Endometrial microvascular endothelial cells (primary cell): Measurements from ENCODE around the gene TMPRSS11E. TPM values are rescaled to one million over a fixed set of nuclear protein-coding genes. Genes with fewer than 3 reads are reported as not detected.
"Not testable (repeated sequence)": the region's sequence is repeated elsewhere in the genome, so short reads cannot be mapped to it uniquely, and the experiment has no call there.

Source experiments
- in situ Hi-C: cut with HindIII; loops from 2 replicates; pipeline ENCODE4 v1.10.0; 2017; ENCODE audit warnings: low sequenced_read_pairs, low pct_unique_long_range_greater_than_20kb; ENCODE audit errors: inconsistent ontology term
- total RNA-seq: library from RNA; depleted of rRNA; stranded (reverse); fragments of >200 nt; gene quantifications from one replicate; pipeline ENCODE4 v1.2.3, GENCODE V29; 2015; ENCODE audit errors: inconsistent ontology term

The TMPRSS11E gene
- total RNA-seq, 1 donor from 2014 or later: not detected

- in situ Hi-C loops: no loop called here
Measured at GRCh38 chr4:68451246-68452211, 4.3 kb downstream of the TMPRSS11E start.

GRCh38 chr4:68460085-68460484, 12.8 kb downstream of the TMPRSS11E start:
- in situ Hi-C loops: no loop called here

- in situ Hi-C loops: no loop called here
Measured at GRCh38 chr4:68461790-68462189, 14.5 kb downstream of the TMPRSS11E start.

- in situ Hi-C loops: no loop called here
Measured at GRCh38 chr4:68462691-68463090, 15.4 kb downstream of the TMPRSS11E start.

- in situ Hi-C loops: no loop called here
Measured at GRCh38 chr4:68463796-68464195, 16.5 kb downstream of the TMPRSS11E start.

- in situ Hi-C loops: no loop called here
Measured at GRCh38 chr4:68465058-68465457, 17.8 kb downstream of the TMPRSS11E start.

DNA sequence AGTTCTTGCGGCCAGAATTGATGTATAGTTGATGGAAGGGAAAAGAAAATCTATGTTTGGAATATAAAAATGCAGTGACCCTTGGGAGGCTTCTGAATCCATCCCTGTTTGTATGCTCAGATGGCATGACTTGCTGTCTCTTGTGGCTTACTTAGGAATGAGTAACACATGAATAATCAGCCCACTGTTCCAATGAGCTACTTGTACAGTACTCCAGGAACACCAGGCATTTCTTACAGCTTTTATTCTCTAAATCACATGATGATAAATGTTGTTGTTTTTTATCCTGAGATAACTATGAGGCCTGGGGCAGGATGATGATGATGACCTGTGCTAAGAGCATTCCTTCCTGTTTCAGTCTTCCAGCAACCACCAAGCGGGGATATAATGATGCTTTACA, 18.9 kb downstream of the TMPRSS11E start:
- in situ Hi-C loops: no loop called here

DNA sequence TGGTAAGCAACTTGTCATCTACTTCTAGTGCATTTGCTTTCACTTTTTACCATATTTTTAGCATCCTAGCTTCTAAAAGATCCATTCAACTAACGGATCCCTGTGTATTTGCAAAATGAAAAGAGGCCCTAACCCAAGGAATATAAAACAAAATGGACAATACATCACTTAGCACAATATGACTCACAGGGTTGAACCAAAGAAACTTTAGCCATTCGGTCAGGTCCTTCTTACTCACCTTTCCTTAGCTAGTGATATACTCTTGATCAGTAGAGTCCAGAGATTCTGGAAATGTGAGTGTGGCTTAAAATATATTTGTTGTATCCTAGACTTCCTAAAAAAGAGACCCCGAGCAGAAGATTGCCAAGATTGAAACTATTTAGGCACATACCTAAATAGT, 19.5 kb downstream of the TMPRSS11E start:
- in situ Hi-C loops: no loop called here

DNA sequence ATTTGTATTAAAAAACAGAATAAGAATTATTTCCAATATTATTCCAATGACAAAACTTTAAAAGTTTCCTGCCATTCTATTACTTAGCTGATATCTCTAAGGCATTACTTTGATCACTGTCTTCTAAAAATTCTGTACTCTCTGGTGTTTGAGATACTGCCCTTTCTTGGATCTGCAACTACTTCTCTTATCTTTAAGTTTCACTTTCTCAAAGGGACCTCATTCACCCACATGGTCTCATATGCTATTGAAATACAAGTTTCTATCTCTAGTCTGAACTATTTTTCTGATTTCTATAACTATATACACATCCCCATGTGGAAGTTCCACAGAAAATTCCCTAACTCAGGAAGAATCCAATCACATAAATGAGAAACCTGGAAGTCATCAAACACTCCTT, 22.2 kb downstream of the TMPRSS11E start:
- in situ Hi-C loops: no loop called here

DNA sequence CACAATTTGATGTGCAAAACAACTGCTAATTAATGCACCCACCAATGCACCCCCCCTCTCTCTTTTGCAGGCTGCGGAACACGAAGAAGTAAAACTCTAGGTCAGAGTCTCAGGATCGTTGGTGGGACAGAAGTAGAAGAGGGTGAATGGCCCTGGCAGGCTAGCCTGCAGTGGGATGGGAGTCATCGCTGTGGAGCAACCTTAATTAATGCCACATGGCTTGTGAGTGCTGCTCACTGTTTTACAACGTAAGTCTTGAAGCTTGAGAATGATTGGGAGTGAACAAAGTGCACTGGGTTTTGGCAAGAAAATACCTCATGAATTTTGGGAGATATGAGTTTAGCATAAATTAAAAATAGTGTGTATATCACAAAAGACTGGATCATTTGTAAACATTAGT, 28.9 kb downstream of the TMPRSS11E start:
- in situ Hi-C loops: no loop called here

DNA sequence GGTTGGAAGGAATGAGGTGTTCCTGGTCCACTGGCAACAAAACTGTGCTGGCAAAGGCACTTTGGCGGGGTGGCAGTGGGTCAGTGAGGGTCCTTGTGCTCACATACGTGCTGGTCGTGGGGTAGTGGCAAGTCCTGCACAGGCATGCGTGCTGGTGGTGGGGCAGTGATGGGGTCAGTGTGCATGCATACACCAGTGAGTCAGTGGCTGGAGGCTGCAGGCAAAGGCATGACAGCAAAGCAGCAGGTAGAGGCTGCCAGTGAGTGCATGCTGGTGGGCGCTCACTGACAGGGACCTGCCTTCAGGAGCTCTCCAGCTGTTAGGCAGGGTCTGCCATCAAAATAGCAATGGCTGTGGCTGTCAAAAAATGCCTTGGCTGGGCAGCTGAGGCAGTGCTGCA, 42.1 kb downstream of the TMPRSS11E start:
- in situ Hi-C loops: no loop called here

GRCh38 chr4:68490826-68491457, 43.7 kb downstream of the TMPRSS11E start:
- in situ Hi-C loops: no loop called here

DNA sequence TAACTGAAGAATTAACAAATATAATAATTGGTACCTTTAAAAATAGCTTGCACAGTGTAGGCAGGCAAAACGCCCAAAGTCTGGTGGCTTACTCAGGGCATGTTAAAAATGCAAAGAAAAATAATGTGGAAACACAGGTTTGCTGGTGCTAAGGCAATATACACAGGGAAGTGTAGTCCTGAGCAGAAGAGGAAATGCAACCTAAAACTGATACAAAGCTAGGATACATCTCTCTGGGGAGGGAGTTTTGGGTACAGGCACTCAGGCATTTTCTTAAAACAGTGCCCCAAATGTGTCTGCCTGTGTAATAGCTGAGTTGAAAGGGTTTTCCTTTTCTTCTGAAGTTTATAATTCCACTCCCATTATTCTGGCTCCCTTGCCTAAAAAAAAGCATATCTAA, 47.4 kb downstream of the TMPRSS11E start:
- in situ Hi-C loops: no loop called here

- in situ Hi-C loops: no loop called here
Measured at GRCh38 chr4:68498413-68499007, 51.2 kb downstream of the TMPRSS11E start.

GRCh38 chr4:68499021-68499420, 51.8 kb downstream of the TMPRSS11E start:
- in situ Hi-C loops: no loop called here

DNA sequence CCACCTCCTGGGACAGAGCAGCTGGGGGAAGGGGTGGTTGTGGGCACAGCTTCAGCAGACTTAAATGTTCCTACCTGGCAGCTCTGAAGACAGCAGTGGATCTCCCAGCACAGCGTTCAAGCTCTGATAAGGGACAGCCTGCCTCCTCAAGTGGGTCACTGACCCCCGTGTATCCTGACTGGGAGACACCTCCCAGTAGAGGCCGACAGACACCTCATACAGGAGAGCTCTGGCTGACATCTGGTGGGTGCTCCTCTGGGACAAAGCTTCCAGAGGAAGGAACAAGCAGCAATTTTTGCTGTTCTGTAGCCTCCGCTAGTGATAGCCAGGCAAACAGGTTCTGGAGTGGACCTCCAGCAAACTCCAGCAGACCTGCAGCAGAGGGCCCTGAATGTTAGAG, 56.2 kb downstream of the TMPRSS11E start:
- in situ Hi-C loops: not testable (repeated sequence)

GRCh38 chr4:68504836-68505235, 57.6 kb downstream of the TMPRSS11E start:
- in situ Hi-C loops: not testable (repeated sequence)

- in situ Hi-C loops: not testable (repeated sequence)
Measured at GRCh38 chr4:68505452-68505851, 58.2 kb downstream of the TMPRSS11E start.

GRCh38 chr4:68518889-68519288, 71.6 kb downstream of the TMPRSS11E start:
- in situ Hi-C loops: no loop called here

GRCh38 chr4:68520985-68521384, 73.7 kb downstream of the TMPRSS11E start:
- in situ Hi-C loops: no loop called here
